ENCODE measurements around the gene DUSP11. TPM values are rescaled to one million over a fixed set of nuclear protein-coding genes. Genes with fewer than 3 reads are reported as not detected.

DUSP11 gene
- total RNA-seq, 1 donor = 49.0 TPM

DNA sequence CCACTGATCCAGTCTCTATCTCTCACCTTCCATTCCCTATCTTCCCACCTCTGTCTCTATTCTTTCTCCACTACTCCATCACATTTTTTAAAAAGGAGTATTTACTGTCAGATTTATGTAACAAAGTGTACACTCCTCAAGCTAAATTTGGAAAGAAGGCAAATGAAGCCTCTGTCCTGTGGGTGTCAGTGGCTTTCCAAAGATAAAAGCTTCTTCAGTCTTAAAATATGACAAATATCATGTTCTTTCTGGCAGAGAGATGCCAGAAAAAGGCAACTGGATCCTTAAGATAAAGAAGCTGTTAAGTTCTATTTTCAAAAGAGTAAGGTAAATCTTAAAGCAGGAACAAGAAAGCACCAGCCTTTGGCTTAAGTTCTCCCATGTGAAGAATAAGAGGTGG lies 7.1 kb downstream of the DUSP11 start:
- H3K4me3 ChIP-seq (ENCODE audit: low read depth, low read length) = no peak overlapping the region
- no peak for DNase-seq (ENCODE audit: low read depth)
- TF ChIP-seq, protein P1, sequence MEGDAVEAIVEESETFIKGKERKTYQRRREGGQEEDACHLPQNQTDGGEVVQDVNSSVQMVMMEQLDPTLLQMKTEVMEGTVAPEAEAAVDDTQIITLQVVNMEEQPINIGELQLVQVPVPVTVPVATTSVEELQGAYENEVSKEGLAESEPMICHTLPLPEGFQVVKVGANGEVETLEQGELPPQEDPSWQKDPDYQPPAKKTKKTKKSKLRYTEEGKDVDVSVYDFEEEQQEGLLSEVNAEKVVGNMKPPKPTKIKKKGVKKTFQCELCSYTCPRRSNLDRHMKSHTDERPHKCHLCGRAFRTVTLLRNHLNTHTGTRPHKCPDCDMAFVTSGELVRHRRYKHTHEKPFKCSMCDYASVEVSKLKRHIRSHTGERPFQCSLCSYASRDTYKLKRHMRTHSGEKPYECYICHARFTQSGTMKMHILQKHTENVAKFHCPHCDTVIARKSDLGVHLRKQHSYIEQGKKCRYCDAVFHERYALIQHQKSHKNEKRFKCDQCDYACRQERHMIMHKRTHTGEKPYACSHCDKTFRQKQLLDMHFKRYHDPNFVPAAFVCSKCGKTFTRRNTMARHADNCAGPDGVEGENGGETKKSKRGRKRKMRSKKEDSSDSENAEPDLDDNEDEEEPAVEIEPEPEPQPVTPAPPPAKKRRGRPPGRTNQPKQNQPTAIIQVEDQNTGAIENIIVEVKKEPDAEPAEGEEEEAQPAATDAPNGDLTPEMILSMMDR (IDR thresholded peaks at IDR 0.05; ENCODE audit: insufficient read depth, low read length) = no peak

DNA sequence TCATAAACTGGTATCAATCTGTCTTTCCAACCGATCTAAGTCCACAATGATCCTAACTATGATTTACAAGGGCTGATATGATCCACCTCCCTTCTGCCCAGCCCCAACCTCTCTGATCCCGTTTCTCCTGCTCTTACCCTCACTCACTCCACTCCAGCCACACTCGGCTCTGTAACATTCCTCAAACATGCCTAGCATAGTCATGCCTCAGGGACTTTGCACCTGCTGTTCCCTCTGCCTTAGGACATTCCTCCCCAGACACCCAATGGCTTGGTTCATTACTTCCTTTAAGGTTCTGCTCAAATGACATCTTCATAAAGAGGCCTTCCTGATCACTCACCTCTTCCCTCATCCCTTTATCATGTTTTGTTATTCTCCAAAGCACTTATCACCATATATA lies 9.2 kb downstream of the DUSP11 start:
- TF ChIP-seq, protein P1 (IDR thresholded peaks at IDR 0.05; ENCODE audit: insufficient read depth, low read length) = no peak
- H3K4me3 ChIP-seq (ENCODE audit: low read depth, low read length) = no peak overlapping the region
- no peak for DNase-seq (ENCODE audit: low read depth)

- DNase-seq (ENCODE audit: low read depth) = no peak
- no peak overlapping the region for H3K4me3 ChIP-seq (ENCODE audit: low read depth, low read length)
- TF ChIP-seq, protein P1 (IDR thresholded peaks at IDR 0.05; ENCODE audit: insufficient read depth, low read length) = no peak
Measured at GRCh38 chr2:73766994-73767393, 12.9 kb downstream of the DUSP11 start.

DNA sequence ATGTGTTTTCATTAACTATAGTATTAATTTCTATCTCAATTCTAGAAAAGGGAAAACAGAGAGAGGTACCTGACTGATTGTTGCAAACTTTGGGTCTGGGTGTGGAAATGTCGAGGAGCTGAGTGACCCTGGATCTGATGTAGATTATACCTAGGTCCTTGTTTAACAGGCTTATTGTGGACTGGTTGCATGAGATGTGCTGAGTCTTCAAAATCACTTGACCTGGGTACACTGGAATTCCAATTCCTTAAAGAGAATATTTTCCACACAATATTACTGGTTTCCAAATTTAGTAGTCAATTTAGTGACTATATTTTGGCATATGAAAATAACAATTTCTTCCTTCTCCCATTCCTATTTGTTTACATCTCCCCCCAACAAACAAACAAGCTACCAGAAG lies 13.6 kb downstream of the DUSP11 start:
- no peak for DNase-seq (ENCODE audit: low read depth)
- no peak overlapping the region for H3K4me3 ChIP-seq (ENCODE audit: low read depth, low read length)
- TF ChIP-seq, protein P1 (IDR thresholded peaks at IDR 0.05; ENCODE audit: insufficient read depth, low read length) = no peak

DNA sequence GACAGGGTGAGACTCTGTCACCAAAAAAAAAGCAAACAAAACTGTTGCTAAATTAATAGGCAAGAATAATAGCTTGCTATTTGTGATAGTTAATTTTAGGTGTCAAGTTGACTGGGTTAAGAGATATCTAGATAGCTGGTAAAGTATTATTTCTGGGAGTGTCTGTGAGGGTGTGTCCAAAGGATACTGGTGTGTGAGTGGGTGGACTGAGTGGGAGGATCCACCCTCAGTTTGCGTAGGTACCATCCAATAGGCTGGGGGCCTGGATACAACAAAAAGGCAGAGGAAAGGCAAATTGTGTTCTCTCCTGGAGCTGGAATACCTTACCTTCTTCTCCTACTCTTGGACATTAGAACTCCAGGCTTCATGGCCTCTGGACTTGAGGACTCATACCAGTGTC lies 15.0 kb downstream of the DUSP11 start:
- TF ChIP-seq, protein P1 (IDR thresholded peaks at IDR 0.05; ENCODE audit: insufficient read depth, low read length) = no peak
- DNase-seq (ENCODE audit: low read depth) = no peak
- no peak overlapping the region for H3K4me3 ChIP-seq (ENCODE audit: low read depth, low read length)

DNA sequence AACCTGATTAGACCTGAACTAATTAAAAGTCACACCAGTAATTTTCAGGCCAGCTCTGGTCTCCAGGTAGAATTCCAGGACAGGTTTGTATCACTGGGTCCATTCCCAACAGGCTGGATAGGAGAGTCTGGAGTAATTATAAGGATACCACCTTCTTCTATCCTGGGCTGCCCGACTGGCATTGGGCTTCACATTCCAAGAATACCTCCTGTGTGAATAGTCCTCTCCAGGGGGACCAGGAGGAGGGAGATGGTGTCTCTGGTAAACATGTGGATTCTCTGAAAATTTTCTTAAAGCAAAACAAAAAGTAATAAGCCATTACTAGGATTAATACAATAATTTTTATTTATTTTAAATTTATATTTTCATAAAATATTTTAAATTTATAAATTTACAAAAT lies 17.3 kb downstream of the DUSP11 start:
- no peak for DNase-seq (ENCODE audit: low read depth)

DNA sequence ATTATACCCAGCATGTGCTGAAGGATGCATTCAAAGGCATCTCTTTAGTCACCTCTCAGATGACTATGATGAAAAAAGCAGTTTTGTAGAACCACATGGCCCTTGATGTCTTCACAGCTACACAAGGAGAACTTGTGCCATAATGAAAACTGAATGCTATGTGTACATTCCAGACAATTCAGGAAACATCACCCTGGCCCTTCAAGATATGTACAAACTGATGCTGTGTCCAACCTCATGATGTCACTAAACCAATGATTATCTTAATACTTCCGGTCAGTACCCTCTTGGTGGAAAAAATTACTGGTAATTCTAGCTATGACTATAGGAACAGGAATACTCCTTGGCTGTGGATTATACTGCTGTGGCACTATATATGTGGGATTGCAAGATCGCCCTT lies 20.0 kb downstream of the DUSP11 start:
- no peak overlapping the region for H3K4me3 ChIP-seq (ENCODE audit: low read depth, low read length)
- TF ChIP-seq, protein P1 (IDR thresholded peaks at IDR 0.05; ENCODE audit: insufficient read depth, low read length) = no peak
- peak; percentile 57 for DNase-seq (ENCODE audit: low read depth)

More for the DNA sequence above, 17.3 kb downstream of the DUSP11 start:
- no peak overlapping the region for H3K4me3 ChIP-seq (ENCODE audit: low read depth, low read length)
- TF ChIP-seq, protein P1 (IDR thresholded peaks at IDR 0.05; ENCODE audit: insufficient read depth, low read length) = no peak

Measured in fibroblast of the aortic adventitia (primary cell).